WERI-Rb-1 (cell line): ENCODE measurements around the gene TMEM208.

Experiments used
- DNase-seq: peaks from one replicate; pipeline ENCODE4 v3.0.0-alpha.2; 2020
- H3K27ac ChIP-seq: fragments of 250-450 bp; sonication (Bioruptor Pico); 2 replicates; pipeline ENCODE4 v1.5.1; 2020; ENCODE audit warnings: mild to moderate bottlenecking, moderate library complexity
- H3K27me3 ChIP-seq: fragments of 250-450 bp; sonication (Bioruptor Pico); 2 replicates; pipeline ENCODE4 v1.5.1; 2021; ENCODE audit warnings: mild to moderate bottlenecking, low read depth, moderate library complexity; ENCODE audit not compliant: insufficient read depth, severe bottlenecking
- H3K36me3 ChIP-seq: fragments of 250-450 bp; sonication (Bioruptor Pico); 2 replicates; pipeline ENCODE4 v1.5.1; 2020; ENCODE audit warnings: mild to moderate bottlenecking, moderate library complexity
- H3K4me3 ChIP-seq: 2 replicates; pipeline ENCODE4 v1.5.1; 2011; ENCODE audit warnings: low read depth, mild to moderate bottlenecking, control low read depth, low read length
- H3K9me3 ChIP-seq: fragments of 250-450 bp; sonication (Bioruptor Pico); 2 replicates; pipeline ENCODE4 v1.5.1; 2021; ENCODE audit warnings: mild to moderate bottlenecking, moderate library complexity; ENCODE audit not compliant: severe bottlenecking
- TF ChIP-seq, protein P1 (sequence below): IDR thresholded peaks from 2 replicates; pipeline ENCODE4 v1.5.1; 2011; ENCODE audit warnings: low read depth, mild to moderate bottlenecking, control low read depth, inconsistent platforms, low read length

The TMEM208 gene

GRCh38 chr16:67199011-67199807 is 27.7 kb upstream of the TMEM208 start, which contains the start of gene ELMO3:
Gene ELMO3 (plus strand): TSS chr16:67199131. CDS start chr16:67199327, 196 bp downstream.
- DNase-seq, result no peak
- no peak within 1 kb of the TSS for H3K4me3 ChIP-seq
- H3K36me3 ChIP-seq, result peaks cover 83% of the 10 kb centered on the region
- H3K27ac ChIP-seq, result no peak within 1 kb of the TSS
- no peaks in the 10 kb centered on the region for H3K27me3 ChIP-seq
- no peaks in the 10 kb centered on the region for H3K9me3 ChIP-seq
- TF ChIP-seq, protein P1, sequence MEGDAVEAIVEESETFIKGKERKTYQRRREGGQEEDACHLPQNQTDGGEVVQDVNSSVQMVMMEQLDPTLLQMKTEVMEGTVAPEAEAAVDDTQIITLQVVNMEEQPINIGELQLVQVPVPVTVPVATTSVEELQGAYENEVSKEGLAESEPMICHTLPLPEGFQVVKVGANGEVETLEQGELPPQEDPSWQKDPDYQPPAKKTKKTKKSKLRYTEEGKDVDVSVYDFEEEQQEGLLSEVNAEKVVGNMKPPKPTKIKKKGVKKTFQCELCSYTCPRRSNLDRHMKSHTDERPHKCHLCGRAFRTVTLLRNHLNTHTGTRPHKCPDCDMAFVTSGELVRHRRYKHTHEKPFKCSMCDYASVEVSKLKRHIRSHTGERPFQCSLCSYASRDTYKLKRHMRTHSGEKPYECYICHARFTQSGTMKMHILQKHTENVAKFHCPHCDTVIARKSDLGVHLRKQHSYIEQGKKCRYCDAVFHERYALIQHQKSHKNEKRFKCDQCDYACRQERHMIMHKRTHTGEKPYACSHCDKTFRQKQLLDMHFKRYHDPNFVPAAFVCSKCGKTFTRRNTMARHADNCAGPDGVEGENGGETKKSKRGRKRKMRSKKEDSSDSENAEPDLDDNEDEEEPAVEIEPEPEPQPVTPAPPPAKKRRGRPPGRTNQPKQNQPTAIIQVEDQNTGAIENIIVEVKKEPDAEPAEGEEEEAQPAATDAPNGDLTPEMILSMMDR, result no peak

DNA sequence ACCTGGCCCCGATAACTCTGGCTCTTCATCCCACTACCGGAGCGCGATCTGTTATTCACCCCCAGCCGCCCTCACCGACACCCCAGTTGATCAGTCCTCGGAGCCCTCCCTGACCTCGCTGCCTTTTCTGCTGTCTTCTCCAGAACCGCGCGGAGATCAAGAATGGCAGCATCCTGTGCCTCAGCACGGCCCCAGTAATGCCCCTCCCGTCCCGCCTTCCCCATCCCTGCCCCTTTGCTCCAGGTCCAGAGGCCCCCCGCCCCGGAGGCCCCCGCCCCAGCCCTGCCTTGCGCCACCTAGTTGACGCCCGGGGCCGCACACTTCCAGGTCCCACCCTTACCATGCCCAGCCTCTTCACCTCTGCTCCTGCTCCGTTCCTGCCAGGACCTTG is 27.1 kb upstream of the TMEM208 start:
- Histone ChIP-seq H3K36me3 (peaks cover 83% of the 10 kb centered on the region), H3K4me3 (no peak overlapping the region), H3K27me3 (no peaks in the 10 kb centered on the region), H3K9me3 (no peaks in the 10 kb centered on the region), H3K27ac (no peak overlapping the region)
- TF ChIP-seq, protein P1, result 0 out of 2 replicates have a peak, but pooled peaks have one; percentile 15
- DNase-seq, result no peak

DNA sequence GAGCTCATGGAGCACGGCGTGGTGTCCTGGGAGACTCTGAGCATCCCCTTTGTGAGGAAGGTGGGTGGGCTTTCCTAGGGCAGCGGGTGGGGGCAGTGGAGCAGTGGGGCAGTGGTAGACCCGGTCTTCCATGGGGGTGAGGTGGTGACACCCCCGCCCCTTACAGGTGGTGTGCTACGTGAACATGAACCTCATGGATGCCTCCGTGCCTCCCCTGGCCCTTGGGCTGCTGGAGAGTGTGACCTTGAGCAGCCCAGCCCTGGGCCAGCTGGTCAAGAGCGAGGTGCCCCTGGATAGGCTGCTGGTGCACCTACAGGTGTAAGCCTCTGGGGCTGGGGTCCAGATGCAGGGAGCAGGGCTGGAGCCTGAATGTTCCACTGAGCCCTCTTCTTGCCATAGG is 26.4 kb upstream of the TMEM208 start:
- no peak for DNase-seq
- Histone ChIP-seq H3K27ac (no peak overlapping the region), H3K4me3 (no peak overlapping the region), H3K9me3 (no peaks in the 10 kb centered on the region), H3K27me3 (no peaks in the 10 kb centered on the region), H3K36me3 (peaks cover 77% of the 10 kb centered on the region)
- TF ChIP-seq, protein P1, result no peak

- Histone ChIP-seq H3K9me3 (no peaks in the 10 kb centered on the region), H3K27me3 (no peaks in the 10 kb centered on the region), H3K36me3 (peaks cover 65% of the 10 kb centered on the region), H3K27ac (no peak overlapping the region), H3K4me3 (no peak overlapping the region)
- TF ChIP-seq, protein P1, result no peak
- DNase-seq, result no peak
Observed at GRCh38 chr16:67201411-67202345, 25.3 kb upstream of the TMEM208 start.

DNA sequence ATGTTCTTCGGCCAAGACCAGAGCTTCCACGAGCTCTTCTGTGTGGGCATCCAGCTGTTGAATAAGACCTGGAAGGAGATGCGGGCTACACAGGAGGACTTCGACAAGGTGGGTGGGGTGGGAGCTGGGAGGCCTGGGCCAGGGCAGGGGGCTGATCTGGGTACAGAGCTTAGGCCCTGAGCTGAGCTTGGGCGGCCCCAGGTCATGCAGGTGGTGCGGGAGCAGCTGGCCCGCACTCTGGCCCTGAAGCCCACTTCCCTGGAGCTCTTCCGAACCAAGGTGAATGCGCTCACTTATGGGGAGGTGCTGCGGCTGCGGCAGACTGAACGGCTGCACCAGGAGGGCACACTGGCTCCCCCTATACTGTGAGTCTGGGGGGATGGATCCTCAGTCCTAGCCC is 24.5 kb upstream of the TMEM208 start:
- Histone ChIP-seq H3K4me3 (no peak overlapping the region), H3K27me3 (no peaks in the 10 kb centered on the region), H3K9me3 (no peaks in the 10 kb centered on the region), H3K27ac (no peak overlapping the region), H3K36me3 (peaks cover 57% of the 10 kb centered on the region)
- DNase-seq, result no peak
- TF ChIP-seq, protein P1, result no peak
